Activated CD4-positive, alpha-beta memory T cell treated with anti-CD3 and anti-CD28 coated beads for 36 hours (primary cell): ENCODE results near the gene HOXA4. TPM values are rescaled to one million over a fixed set of nuclear protein-coding genes. Genes with fewer than 3 reads are reported as not detected.

ENCODE experiments used
- CTCF ChIA-PET: fragments of 350-600 bp; sonication (Branson Sonifier 250); formaldehyde crosslinking; loops from one replicate; lab custom pipeline; 2021; ENCODE audit warnings: antibody characterized with exemption, inconsistent platforms; lab: Charles Lee
- POLR2A ChIA-PET: fragments of 350-600 bp; sonication (Branson Sonifier 250); formaldehyde crosslinking; loops from one replicate; lab custom pipeline; 2021; ENCODE audit warnings: antibody characterized with exemption; lab: Charles Lee
- DNase-seq: peaks from one replicate; pipeline ENCODE4 v3.0.0-alpha.2; 2020
- H3K27ac Mint-ChIP-seq: one replicate; pipeline ENCODE4 v1.8.0; 2021; ENCODE audit warnings: mixed read lengths
- H3K27me3 Mint-ChIP-seq: one replicate; pipeline ENCODE4 v1.8.0; 2021; ENCODE audit warnings: mixed read lengths
- H3K36me3 Mint-ChIP-seq: one replicate; pipeline ENCODE4 v1.8.0; 2021; ENCODE audit warnings: mixed read lengths
- H3K4me1 Mint-ChIP-seq: one replicate; pipeline ENCODE4 v1.8.0; 2021; ENCODE audit warnings: low read depth, mixed read lengths
- H3K4me3 Mint-ChIP-seq: one replicate; pipeline ENCODE4 v1.8.0; 2021; ENCODE audit warnings: mild to moderate bottlenecking, mixed read lengths
- H3K9me3 Mint-ChIP-seq: one replicate; pipeline ENCODE4 v1.8.0; 2021; ENCODE audit warnings: mixed read lengths
- intact Hi-C: fragments of 100-400 bp; cut with micrococcal nuclease; formaldehyde crosslinking; loops from one replicate; pipeline ENCODE4 v1.15.1; 2023
- total RNA-seq, 2 experiments: library from RNA; stranded (reverse); gene quantifications; one replicate each; pipeline ENCODE4 v1.2.3, GENCODE V29; 2021

The HOXA4 gene
- not detected for total RNA-seq

- peaks cover 56% of the 10 kb centered on the region for H3K27me3 Mint-ChIP-seq
- intact Hi-C loops, result no loop called here
- no peaks in the 10 kb centered on the region for H3K9me3 Mint-ChIP-seq
- H3K4me1 Mint-ChIP-seq, result peaks cover 15% of the 10 kb centered on the region
- DNase-seq, result peak; percentile 73
- H3K36me3 Mint-ChIP-seq, result no peaks in the 10 kb centered on the region
- H3K4me3 Mint-ChIP-seq, result peak within 1 kb of the TSS; percentile 57
- CTCF ChIA-PET, result interaction anchor here (1.5 kb wide), 1 partner anchor 31 kb away, joined by 5 read pairs; no protein-coding TSS in a partner anchor
- POLR2A ChIA-PET, result no interaction called here
- H3K27ac Mint-ChIP-seq, result no peak within 1 kb of the TSS
Observed at GRCh38 chr7:27130540-27131389, at the start of gene HOXA4. Gene HOXA4 (minus strand): TSS chr7:27130757. CDS start chr7:27130733, 24 bp downstream.

- Mint-ChIP-seq H3K4me1 (peaks cover 13% of the 10 kb centered on the region), H3K4me3 (no peak overlapping the region), H3K36me3 (peaks cover 2% of the 10 kb centered on the region), H3K27ac (no peak overlapping the region), H3K9me3 (no peaks in the 10 kb centered on the region), H3K27me3 (peaks cover 69% of the 10 kb centered on the region)
- DNase-seq, result peak; percentile 68
- ChIA-PET CTCF (interaction anchor here (0.5 to 3.4 kb wide), 32 partner anchors 9 to 1770 kb away, joined by 3 to 22 read pairs (median 4); partner anchors contain the start of genes HOXA5 and HOXA9), POLR2A (no interaction called here)
- intact Hi-C loops, result loop anchor here (5.0 kb wide), 1 partner anchor 1322 kb away; no protein-coding TSS in a partner anchor
Observed at GRCh38 chr7:27179503-27180430, 49.2 kb upstream of the HOXA4 start.

GRCh38 chr7:27179030-27179429 lies 48.5 kb upstream of the HOXA4 start:
- no peak overlapping the region for H3K27ac Mint-ChIP-seq
- no peak overlapping the region for H3K4me3 Mint-ChIP-seq
- H3K9me3 Mint-ChIP-seq, result no peaks in the 10 kb centered on the region
- intact Hi-C loops, result loop anchor here (5.0 kb wide), 1 partner anchor 1322 kb away; no protein-coding TSS in a partner anchor
- peaks cover 71% of the 10 kb centered on the region for H3K27me3 Mint-ChIP-seq
- ChIA-PET POLR2A (no interaction called here), CTCF (interaction anchor here (1.1 to 3.4 kb wide), 20 partner anchors 8 to 809 kb away, joined by 3 to 22 read pairs (median 6); partner anchors contain the start of genes HOXA5 and HOXA9)
- peaks cover 12% of the 10 kb centered on the region for H3K4me1 Mint-ChIP-seq
- H3K36me3 Mint-ChIP-seq, result no peaks in the 10 kb centered on the region
- no peak for DNase-seq

GRCh38 chr7:27178366-27178765 lies 47.8 kb upstream of the HOXA4 start:
- peaks cover 67% of the 10 kb centered on the region for H3K27me3 Mint-ChIP-seq

GRCh38 chr7:27177795-27178320 lies 47.3 kb upstream of the HOXA4 start:
- ChIA-PET POLR2A (no interaction called here), CTCF (interaction anchor here (3.4 kb wide), 1 partner anchor 17 kb away, joined by 19 read pairs; no protein-coding TSS in a partner anchor)
- no peaks in the 10 kb centered on the region for H3K9me3 Mint-ChIP-seq
- peak; percentile 1 for DNase-seq
- intact Hi-C loops, result loop anchor here (5.0 kb wide), 1 partner anchor 1321 kb away; no protein-coding TSS in a partner anchor
- peaks cover 10% of the 10 kb centered on the region for H3K4me1 Mint-ChIP-seq
- no peak overlapping the region for H3K4me3 Mint-ChIP-seq
- H3K27ac Mint-ChIP-seq, result no peak overlapping the region
- peaks cover 66% of the 10 kb centered on the region for H3K27me3 Mint-ChIP-seq
- H3K36me3 Mint-ChIP-seq, result no peaks in the 10 kb centered on the region

More at GRCh38 chr7:27178366-27178765, 47.8 kb upstream of the HOXA4 start:
- Mint-ChIP-seq H3K4me3 (no peak overlapping the region), H3K4me1 (peaks cover 10% of the 10 kb centered on the region), H3K36me3 (no peaks in the 10 kb centered on the region), H3K27ac (no peak overlapping the region), H3K9me3 (no peaks in the 10 kb centered on the region)
- CTCF ChIA-PET, result interaction anchor here (1.4 to 3.4 kb wide), 8 partner anchors 10 to 491 kb away, joined by 3 to 22 read pairs (median 10); partner anchors contain the start of genes HOXA5 and HOXA9
- intact Hi-C loops, result loop anchor here (5.0 kb wide), 1 partner anchor 1321 kb away; no protein-coding TSS in a partner anchor
- DNase-seq, result peak; percentile 2
- POLR2A ChIA-PET, result no interaction called here

- H3K27ac Mint-ChIP-seq, result no peak overlapping the region
- POLR2A ChIA-PET, result no interaction called here
Observed at GRCh38 chr7:27176962-27177794, 46.6 kb upstream of the HOXA4 start.

GRCh38 chr7:27176524-27176845 lies 45.9 kb upstream of the HOXA4 start:
- POLR2A ChIA-PET, result no interaction called here
- Mint-ChIP-seq H3K4me3 (no peak overlapping the region), H3K36me3 (peaks cover 1% of the 10 kb centered on the region), H3K9me3 (no peaks in the 10 kb centered on the region), H3K4me1 (peaks cover 18% of the 10 kb centered on the region), H3K27me3 (peaks cover 70% of the 10 kb centered on the region), H3K27ac (no peak overlapping the region)
- CTCF ChIA-PET, result interaction anchor here (1.2 to 1.3 kb wide), 2 partner anchors 16 to 25 kb away, joined by 3 to 5 read pairs; no protein-coding TSS in a partner anchor
- no peak for DNase-seq
- intact Hi-C loops, result loop anchor here (5.0 kb wide), 1 partner anchor 1319 kb away; no protein-coding TSS in a partner anchor

More at GRCh38 chr7:27176962-27177794, 46.6 kb upstream of the HOXA4 start:
- H3K9me3 Mint-ChIP-seq, result no peaks in the 10 kb centered on the region
- no peaks in the 10 kb centered on the region for H3K36me3 Mint-ChIP-seq
- CTCF ChIA-PET, result interaction anchor here (1.2 to 3.4 kb wide), 3 partner anchors 16 to 26 kb away, joined by 3 to 19 read pairs (median 5); no protein-coding TSS in a partner anchor
- intact Hi-C loops, result loop anchor here (5.0 kb wide), 1 partner anchor 1320 kb away; no protein-coding TSS in a partner anchor
- H3K4me1 Mint-ChIP-seq, result peaks cover 13% of the 10 kb centered on the region
- H3K4me3 Mint-ChIP-seq, result no peak overlapping the region
- H3K27me3 Mint-ChIP-seq, result peaks cover 66% of the 10 kb centered on the region
- peak; percentile 5 for DNase-seq

- intact Hi-C loops, result loop anchor here (5.0 kb wide), 1 partner anchor 1319 kb away; no protein-coding TSS in a partner anchor
- H3K4me3 Mint-ChIP-seq, result no peak overlapping the region
- peaks cover 20% of the 10 kb centered on the region for H3K4me1 Mint-ChIP-seq
- H3K27me3 Mint-ChIP-seq, result peaks cover 72% of the 10 kb centered on the region
- CTCF ChIA-PET, result interaction anchor here (1.1 to 1.3 kb wide), 3 partner anchors 15 to 489 kb away, joined by 3 to 5 read pairs (median 3); no protein-coding TSS in a partner anchor
- no peak overlapping the region for H3K27ac Mint-ChIP-seq
- peak; percentile 4 for DNase-seq
- H3K9me3 Mint-ChIP-seq, result no peaks in the 10 kb centered on the region
- H3K36me3 Mint-ChIP-seq, result peaks cover 1% of the 10 kb centered on the region
- POLR2A ChIA-PET, result no interaction called here
Observed at GRCh38 chr7:27175626-27176523, 45.3 kb upstream of the HOXA4 start.

- POLR2A ChIA-PET, result no interaction called here
- Mint-ChIP-seq H3K36me3 (peaks cover 1% of the 10 kb centered on the region), H3K4me1 (peaks cover 20% of the 10 kb centered on the region), H3K27me3 (peaks cover 75% of the 10 kb centered on the region), H3K9me3 (no peaks in the 10 kb centered on the region), H3K4me3 (no peak overlapping the region), H3K27ac (no peak overlapping the region)
- DNase-seq, result peak; percentile 4
- intact Hi-C loops, result loop anchor here (5.0 kb wide), 1 partner anchor 1318 kb away; no protein-coding TSS in a partner anchor
- CTCF ChIA-PET, result interaction anchor here (0.9 to 1.1 kb wide), 2 partner anchors 488 to 810 kb away, joined by 3 read pairs; no protein-coding TSS in a partner anchor
Observed at GRCh38 chr7:27174874-27175625, 44.5 kb upstream of the HOXA4 start.
